Measurements from ENCODE around the gene MAML3.

MAML3 gene

DNA sequence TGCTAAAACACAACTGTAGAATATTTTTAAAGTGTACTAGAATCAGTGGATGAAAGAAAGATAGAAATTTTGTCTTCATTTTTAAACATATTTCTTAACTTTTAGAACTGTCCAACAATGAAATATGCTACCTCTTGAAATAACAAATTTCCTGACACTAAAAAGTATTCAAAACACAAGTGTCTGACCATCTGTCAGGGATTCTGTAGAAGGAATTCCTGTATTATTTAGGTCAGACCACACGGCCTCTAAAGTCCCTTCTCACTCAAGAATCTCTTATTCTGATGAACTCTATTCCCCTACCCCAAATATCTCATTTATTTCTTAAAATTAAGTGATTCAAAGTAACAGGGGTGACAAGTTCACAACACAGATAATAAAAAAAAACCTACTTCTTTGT lies 99.1 kb downstream of the MAML3 start:
- peaks cover 10% of the 10 kb centered on the region for H3K36me3 Mint-ChIP-seq (ENCODE audit: low read depth)
- TF ChIP-seq, protein P1, sequence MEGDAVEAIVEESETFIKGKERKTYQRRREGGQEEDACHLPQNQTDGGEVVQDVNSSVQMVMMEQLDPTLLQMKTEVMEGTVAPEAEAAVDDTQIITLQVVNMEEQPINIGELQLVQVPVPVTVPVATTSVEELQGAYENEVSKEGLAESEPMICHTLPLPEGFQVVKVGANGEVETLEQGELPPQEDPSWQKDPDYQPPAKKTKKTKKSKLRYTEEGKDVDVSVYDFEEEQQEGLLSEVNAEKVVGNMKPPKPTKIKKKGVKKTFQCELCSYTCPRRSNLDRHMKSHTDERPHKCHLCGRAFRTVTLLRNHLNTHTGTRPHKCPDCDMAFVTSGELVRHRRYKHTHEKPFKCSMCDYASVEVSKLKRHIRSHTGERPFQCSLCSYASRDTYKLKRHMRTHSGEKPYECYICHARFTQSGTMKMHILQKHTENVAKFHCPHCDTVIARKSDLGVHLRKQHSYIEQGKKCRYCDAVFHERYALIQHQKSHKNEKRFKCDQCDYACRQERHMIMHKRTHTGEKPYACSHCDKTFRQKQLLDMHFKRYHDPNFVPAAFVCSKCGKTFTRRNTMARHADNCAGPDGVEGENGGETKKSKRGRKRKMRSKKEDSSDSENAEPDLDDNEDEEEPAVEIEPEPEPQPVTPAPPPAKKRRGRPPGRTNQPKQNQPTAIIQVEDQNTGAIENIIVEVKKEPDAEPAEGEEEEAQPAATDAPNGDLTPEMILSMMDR (IDR thresholded peaks at IDR 0.05) = no peak
- peak overlapping the region; percentile 81 for H3K27ac Mint-ChIP-seq
- H3K9me3 Mint-ChIP-seq = no peaks in the 10 kb centered on the region
- no peak overlapping the region for H3K4me3 Mint-ChIP-seq
- DNase-seq = no peak
- no peaks in the 10 kb centered on the region for H3K27me3 Mint-ChIP-seq (ENCODE audit: low read depth, poor library complexity)
- peaks cover 78% of the 10 kb centered on the region for H3K4me1 Mint-ChIP-seq

DNA sequence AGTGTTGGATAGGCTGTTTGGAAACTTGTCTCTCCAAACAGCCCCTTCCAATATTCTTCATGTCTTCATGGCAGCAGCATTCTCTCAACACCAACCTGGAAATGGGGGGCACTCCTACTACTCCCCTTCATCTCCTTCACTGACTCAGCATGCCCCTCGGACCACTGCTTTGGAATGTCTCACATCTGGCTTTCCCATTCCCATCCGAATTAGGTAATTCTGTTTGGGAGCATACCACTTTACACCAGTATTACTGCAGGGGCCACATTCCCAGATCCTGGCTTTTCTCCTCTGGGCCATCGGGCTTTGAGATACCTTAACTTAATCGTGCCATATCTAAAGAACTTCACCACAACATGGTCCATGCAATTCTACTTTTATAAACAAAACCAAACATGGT lies 100.8 kb downstream of the MAML3 start:
- Mint-ChIP-seq H3K4me3 (no peak overlapping the region), H3K4me1 (peaks cover 82% of the 10 kb centered on the region), H3K36me3 (ENCODE audit: low read depth) (peaks cover 10% of the 10 kb centered on the region), H3K27ac (peak overlapping the region; percentile 67), H3K9me3 (no peaks in the 10 kb centered on the region), H3K27me3 (ENCODE audit: low read depth, poor library complexity) (no peaks in the 10 kb centered on the region)
- TF ChIP-seq, protein P1 (IDR thresholded peaks at IDR 0.05) = no peak
- DNase-seq = no peak

DNA sequence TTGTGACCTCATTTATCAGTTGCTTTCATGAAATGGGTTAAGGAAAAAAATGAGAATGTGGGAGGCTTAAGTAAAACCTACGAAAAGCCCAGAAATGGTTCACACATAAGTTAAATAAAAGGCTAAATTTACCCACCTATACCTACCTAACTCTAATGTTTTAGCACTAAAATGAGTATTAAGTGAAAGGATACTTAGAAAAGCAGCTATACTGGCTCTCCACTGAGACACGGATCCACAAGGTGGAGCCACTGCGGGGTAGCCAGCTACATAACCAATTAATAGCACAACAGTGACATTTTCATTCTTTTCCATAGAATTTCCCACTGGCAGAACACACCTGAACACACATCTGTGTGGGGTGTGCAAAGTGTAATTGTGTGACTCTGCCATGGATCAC lies 101.9 kb downstream of the MAML3 start:
- no peak overlapping the region for H3K4me3 Mint-ChIP-seq
- peaks cover 4% of the 10 kb centered on the region for H3K36me3 Mint-ChIP-seq (ENCODE audit: low read depth)
- H3K4me1 Mint-ChIP-seq = peaks cover 86% of the 10 kb centered on the region
- H3K9me3 Mint-ChIP-seq = no peaks in the 10 kb centered on the region
- no peak for DNase-seq
- H3K27ac Mint-ChIP-seq = no peak overlapping the region
- TF ChIP-seq, protein P1 (IDR thresholded peaks at IDR 0.05) = peak; percentile 29
- H3K27me3 Mint-ChIP-seq (ENCODE audit: low read depth, poor library complexity) = no peaks in the 10 kb centered on the region

DNA sequence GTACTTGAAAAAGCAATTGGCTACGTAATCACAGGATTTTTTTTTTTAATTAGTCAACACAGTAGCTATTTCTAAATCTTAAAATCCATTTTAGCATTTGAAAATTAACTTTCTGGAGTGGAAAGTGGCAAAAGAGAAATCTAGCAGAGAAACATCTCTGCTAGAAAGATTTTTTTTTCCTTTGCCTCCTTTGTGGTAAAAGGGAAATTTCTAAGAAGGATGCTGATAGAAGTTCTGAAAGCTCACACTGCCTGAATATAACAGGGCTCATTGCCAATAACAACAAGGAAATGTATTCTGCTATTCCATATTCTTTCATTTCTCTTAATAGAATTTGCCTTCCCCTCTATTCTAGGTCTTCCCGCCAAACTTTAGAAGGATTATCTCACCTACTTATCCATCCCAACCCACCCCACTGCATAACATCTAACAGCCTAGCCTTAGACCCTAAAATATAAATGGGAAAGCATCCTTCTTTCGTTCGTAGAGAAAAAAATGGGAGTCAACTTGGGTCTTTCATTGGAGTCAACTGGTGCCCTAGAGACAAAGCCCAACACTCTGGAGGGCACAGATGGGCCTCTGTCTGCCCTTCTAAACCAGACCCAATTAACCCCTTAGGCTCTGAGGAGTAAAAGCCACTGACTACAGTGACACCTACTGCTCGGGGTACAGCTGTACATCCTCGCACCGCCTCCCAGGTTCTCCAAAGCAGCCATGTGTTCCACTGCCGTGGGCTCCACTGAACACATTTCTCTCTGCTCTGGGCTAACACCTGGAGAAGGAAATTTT lies 103.9 kb downstream of the MAML3 start:
- Mint-ChIP-seq H3K27me3 (ENCODE audit: low read depth, poor library complexity) (no peaks in the 10 kb centered on the region), H3K9me3 (no peaks in the 10 kb centered on the region), H3K4me1 (peaks cover 85% of the 10 kb centered on the region), H3K36me3 (ENCODE audit: low read depth) (no peaks in the 10 kb centered on the region), H3K4me3 (peak overlapping the region; percentile 78), H3K27ac (peak overlapping the region; percentile 79)
- peak; percentile 35 for DNase-seq
- TF ChIP-seq, protein P1 (IDR thresholded peaks at IDR 0.05) = peak; percentile 63

DNA sequence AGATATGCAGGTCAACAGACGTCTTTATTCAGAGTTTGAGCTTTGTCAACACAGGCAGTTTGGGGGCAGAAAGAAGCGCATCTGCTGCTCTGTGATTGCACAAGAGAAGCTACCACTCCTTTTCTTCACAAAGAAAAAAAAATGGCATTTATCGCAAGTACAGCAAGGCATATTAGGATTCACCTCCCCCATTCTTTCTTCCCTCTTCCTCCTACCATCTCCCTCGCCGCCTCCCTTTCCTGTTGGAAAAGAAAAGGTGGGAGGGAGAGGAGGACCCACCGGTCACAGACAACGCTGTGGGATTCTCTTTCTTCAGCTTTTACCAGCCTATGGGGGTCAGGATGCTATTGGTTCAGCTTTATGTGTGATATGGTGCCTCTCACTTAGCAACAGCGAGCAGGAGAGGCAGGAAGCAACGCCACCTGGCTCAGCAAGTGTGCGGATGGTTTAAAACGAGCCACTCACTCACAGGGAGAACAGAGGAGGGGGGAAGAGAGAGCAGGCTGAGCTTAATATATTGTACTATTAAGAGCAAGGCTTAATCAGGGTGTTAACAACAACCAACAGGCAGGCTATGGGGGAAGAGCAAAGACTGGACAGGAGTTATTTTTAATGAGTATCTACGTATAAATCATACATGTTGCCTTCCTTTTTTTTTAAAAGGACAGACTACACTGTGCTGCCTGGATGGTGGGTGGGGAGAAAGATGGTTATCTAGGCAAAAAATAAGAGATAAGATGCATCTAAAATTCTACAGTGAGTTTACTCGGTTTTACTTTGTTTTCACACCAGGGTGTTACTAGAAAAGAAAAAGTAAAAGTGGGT lies 104.7 kb downstream of the MAML3 start:
- H3K4me1 Mint-ChIP-seq = peaks cover 85% of the 10 kb centered on the region
- peak; percentile 50 for DNase-seq
- TF ChIP-seq, protein P1 (IDR thresholded peaks at IDR 0.05) = no peak

More for the DNA sequence above, 104.7 kb downstream of the MAML3 start:
- no peaks in the 10 kb centered on the region for H3K9me3 Mint-ChIP-seq
- peak overlapping the region; percentile 78 for H3K4me3 Mint-ChIP-seq
- no peaks in the 10 kb centered on the region for H3K27me3 Mint-ChIP-seq (ENCODE audit: low read depth, poor library complexity)
- H3K36me3 Mint-ChIP-seq (ENCODE audit: low read depth) = no peaks in the 10 kb centered on the region
- H3K27ac Mint-ChIP-seq = peak overlapping the region; percentile 99
